MM.1S (cell line): ENCODE data around the gene PLBD1.
A peak's percentile ranks its signal among the peaks of the same experiment; 100 is the strongest.

Experiments used
- DNase-seq: peaks from one replicate; pipeline ENCODE4 v3.0.0-alpha.2; 2015
- H2AFZ ChIP-seq: fragments of 300-600 bp; sonication (generic); 2 replicates; pipeline ENCODE4 v1.6.0; 2016; ENCODE audit warnings: antibody characterized with exemption, low read length
- H3F3A ChIP-seq: fragments of 300-600 bp; sonication (generic); 2 replicates; pipeline ENCODE4 v1.6.1; 2016; ENCODE audit warnings: mild to moderate bottlenecking, antibody characterized with exemption, low read length, moderate library complexity, mixed read lengths; ENCODE audit not compliant: insufficient read depth
- H3K27ac ChIP-seq: fragments of 300-600 bp; sonication (generic); 2 replicates; pipeline ENCODE4 v1.5.1; 2016; ENCODE audit warnings: mild to moderate bottlenecking, low read length
- H3K27me3 ChIP-seq: fragments of 300-600 bp; sonication (generic); replicated peaks from 2 replicates; pipeline ENCODE4 v1.6.0; 2016; ENCODE audit warnings: low read length; ENCODE audit not compliant: insufficient read depth
- H3K36me3 ChIP-seq: fragments of 300-600 bp; sonication (generic); replicated peaks from 2 replicates; pipeline ENCODE4 v1.6.1; 2016; ENCODE audit warnings: mild to moderate bottlenecking, low read length, mixed read lengths; ENCODE audit not compliant: insufficient read depth
- H3K4me1 ChIP-seq: fragments of 300-600 bp; sonication (generic); 2 replicates; pipeline ENCODE4 v1.6.1; 2016; ENCODE audit warnings: low read length, mixed read lengths
- H3K4me2 ChIP-seq: fragments of 300-600 bp; sonication (generic); 2 replicates; pipeline ENCODE4 v1.6.0; 2016; ENCODE audit warnings: low read depth, low read length
- H3K4me3 ChIP-seq: fragments of 300-600 bp; sonication (generic); 2 replicates; pipeline ENCODE4 v1.5.1; 2016; ENCODE audit warnings: low read length, mixed read lengths
- H3K79me2 ChIP-seq: fragments of 300-600 bp; sonication (generic); 2 replicates; pipeline ENCODE4 v1.6.1; 2016; ENCODE audit warnings: mixed run types, low read length, mixed read lengths
- H3K9ac ChIP-seq: fragments of 300-600 bp; sonication (generic); 2 replicates; pipeline ENCODE4 v1.6.1; 2016; ENCODE audit warnings: low read length, mixed read lengths
- H3K9me2 ChIP-seq: fragments of 300-600 bp; sonication (generic); replicated peaks from 2 replicates; pipeline ENCODE4 v1.6.1; 2016; ENCODE audit warnings: mild to moderate bottlenecking, low read length, mixed read lengths; ENCODE audit not compliant: insufficient read depth
- H3K9me3 ChIP-seq: fragments of 300-600 bp; sonication (generic); replicated peaks from 2 replicates; pipeline ENCODE4 v1.6.1; 2016; ENCODE audit warnings: mild to moderate bottlenecking, low read length, mixed read lengths; ENCODE audit not compliant: insufficient read depth
- H4K20me1 ChIP-seq: fragments of 300-600 bp; sonication (generic); 2 replicates; pipeline ENCODE4 v1.6.1; 2016; ENCODE audit warnings: mild to moderate bottlenecking, low read length, moderate library complexity, mixed read lengths; ENCODE audit not compliant: insufficient read depth
- EZH2 ChIP-seq: fragments of 300-600 bp; sonication (generic); optimal IDR thresholded peaks from 2 replicates; pipeline ENCODE3; 2017; ENCODE audit warnings: low read depth, mild to moderate bottlenecking, antibody characterized with exemption, low read length, mixed read lengths
- EZH2phosphoT487 ChIP-seq: fragments of 300-600 bp; sonication (generic); IDR thresholded peaks from 2 replicates; pipeline ENCODE4 v1.6.1; 2018; ENCODE audit warnings: antibody characterized with exemption, low read length
- TF ChIP-seq, protein P1 (sequence below): fragments of 300-600 bp; sonication (generic); IDR thresholded peaks from 2 replicates; pipeline ENCODE4 v1.5.1; 2016; ENCODE audit warnings: antibody characterized with exemption, low read length, mixed read lengths

PLBD1 gene

DNA sequence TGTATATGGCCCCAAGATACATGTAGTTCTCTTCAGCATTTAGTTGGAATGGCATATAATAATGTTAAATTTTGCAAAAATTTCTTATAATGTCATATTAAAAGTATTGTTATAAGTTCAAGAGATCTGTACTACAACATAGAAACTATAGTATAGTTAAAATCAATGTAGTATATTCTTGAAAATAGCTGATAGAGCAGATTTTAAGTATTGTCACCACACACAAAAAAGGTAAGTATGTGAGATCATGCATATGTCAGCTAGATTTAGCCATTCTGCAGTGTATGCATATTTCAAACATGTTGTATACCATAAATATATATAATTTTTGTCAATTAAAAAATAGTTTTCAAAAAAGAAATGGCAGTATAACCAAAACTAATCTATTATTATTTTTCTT is 86.5 kb downstream of the PLBD1 start:
- TF ChIP-seq EZH2phosphoT487 (no peak), EZH2 (no peak)
- TF ChIP-seq, protein P1, sequence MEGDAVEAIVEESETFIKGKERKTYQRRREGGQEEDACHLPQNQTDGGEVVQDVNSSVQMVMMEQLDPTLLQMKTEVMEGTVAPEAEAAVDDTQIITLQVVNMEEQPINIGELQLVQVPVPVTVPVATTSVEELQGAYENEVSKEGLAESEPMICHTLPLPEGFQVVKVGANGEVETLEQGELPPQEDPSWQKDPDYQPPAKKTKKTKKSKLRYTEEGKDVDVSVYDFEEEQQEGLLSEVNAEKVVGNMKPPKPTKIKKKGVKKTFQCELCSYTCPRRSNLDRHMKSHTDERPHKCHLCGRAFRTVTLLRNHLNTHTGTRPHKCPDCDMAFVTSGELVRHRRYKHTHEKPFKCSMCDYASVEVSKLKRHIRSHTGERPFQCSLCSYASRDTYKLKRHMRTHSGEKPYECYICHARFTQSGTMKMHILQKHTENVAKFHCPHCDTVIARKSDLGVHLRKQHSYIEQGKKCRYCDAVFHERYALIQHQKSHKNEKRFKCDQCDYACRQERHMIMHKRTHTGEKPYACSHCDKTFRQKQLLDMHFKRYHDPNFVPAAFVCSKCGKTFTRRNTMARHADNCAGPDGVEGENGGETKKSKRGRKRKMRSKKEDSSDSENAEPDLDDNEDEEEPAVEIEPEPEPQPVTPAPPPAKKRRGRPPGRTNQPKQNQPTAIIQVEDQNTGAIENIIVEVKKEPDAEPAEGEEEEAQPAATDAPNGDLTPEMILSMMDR: no peak
- Histone ChIP-seq H3K4me3 (no peak overlapping the region), H3K4me1 (no peaks in the 10 kb centered on the region), H3K9me3 (no peaks in the 10 kb centered on the region), H3K27me3 (no peaks in the 10 kb centered on the region), H3K4me2 (no peak overlapping the region), H4K20me1 (no peaks in the 10 kb centered on the region), H2AFZ (no peak overlapping the region), H3F3A (no peaks in the 10 kb centered on the region), H3K27ac (no peak overlapping the region), H3K9ac (no peak overlapping the region), H3K9me2 (no peaks in the 10 kb centered on the region), H3K79me2 (no peaks in the 10 kb centered on the region), H3K36me3 (0 out of 2 replicates have a peak, but pooled peaks cover 3% of the 10 kb centered on the region)
- DNase-seq: no peak

DNA sequence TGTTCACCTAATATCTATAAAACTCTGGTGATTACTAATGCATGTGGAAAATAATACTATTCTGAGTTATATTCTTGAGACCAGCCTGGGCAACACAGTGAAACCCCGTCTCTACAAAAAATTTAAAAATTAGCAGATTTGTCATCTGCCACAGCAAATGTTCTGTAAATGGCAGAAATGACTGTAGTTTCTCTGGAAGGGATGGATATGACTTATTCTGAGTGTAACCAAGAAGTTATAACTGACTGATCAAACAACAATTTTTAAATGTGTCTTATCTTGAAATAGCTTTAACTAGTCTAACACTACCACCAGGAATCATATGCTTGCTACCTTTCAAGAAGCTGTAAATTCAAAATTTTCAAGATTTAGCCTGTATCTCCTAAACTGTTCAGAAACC is 88.7 kb downstream of the PLBD1 start:
- Histone ChIP-seq H3K9me2 (no peaks in the 10 kb centered on the region), H3K4me3 (no peak overlapping the region), H3K9ac (no peak overlapping the region), H3K4me1 (no peaks in the 10 kb centered on the region), H2AFZ (no peak overlapping the region), H4K20me1 (no peaks in the 10 kb centered on the region), H3K27me3 (no peaks in the 10 kb centered on the region), H3F3A (no peaks in the 10 kb centered on the region), H3K27ac (no peak overlapping the region), H3K36me3 (peaks cover 15% of the 10 kb centered on the region; the same call in 1 of the 2 replicates), H3K79me2 (no peaks in the 10 kb centered on the region), H3K9me3 (no peaks in the 10 kb centered on the region), H3K4me2 (no peak overlapping the region)
- no peak for DNase-seq
- TF ChIP-seq, protein P1: no peak
- TF ChIP-seq EZH2: no peak
- TF ChIP-seq EZH2phosphoT487: no peak

DNA sequence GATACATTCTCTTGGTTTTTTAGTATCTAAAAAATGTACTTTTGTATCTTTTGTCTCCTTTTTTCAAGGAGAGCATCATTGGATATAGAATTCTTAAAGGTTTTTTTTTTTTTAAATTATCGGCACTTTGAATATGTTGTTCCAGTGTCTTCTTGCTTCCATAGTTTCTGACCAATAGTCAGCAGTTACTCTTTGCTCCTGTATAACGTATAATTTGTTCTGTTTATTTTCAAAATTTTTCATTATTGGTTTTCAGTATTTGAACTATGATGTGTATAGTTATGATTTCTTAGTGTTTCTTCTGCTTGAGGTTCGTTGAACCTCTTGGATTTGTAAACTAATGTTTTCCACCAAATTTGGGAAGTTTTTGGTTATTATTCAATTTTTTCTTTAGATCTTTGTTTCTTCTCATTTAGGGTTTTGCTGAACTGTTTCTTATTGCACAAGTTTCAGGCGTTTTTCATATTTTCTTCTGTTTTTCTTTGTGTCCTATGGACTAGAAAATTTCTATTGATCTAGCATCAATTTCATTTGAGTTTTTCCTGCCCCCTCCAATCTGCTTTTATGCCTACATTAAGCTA is 93.9 kb downstream of the PLBD1 start:
- Histone ChIP-seq H3F3A (no peaks in the 10 kb centered on the region; the same call in 1 of the 2 replicates), H3K36me3 (peaks cover 17% of the 10 kb centered on the region; the same call in 1 of the 2 replicates), H3K4me1 (no peaks in the 10 kb centered on the region), H4K20me1 (no peaks in the 10 kb centered on the region), H2AFZ (no peak overlapping the region), H3K27ac (no peak overlapping the region), H3K9me2 (no peaks in the 10 kb centered on the region), H3K9me3 (no peaks in the 10 kb centered on the region), H3K9ac (no peak overlapping the region), H3K79me2 (no peaks in the 10 kb centered on the region), H3K27me3 (no peaks in the 10 kb centered on the region), H3K4me3 (no peak overlapping the region), H3K4me2 (no peak overlapping the region)
- TF ChIP-seq EZH2 (no peak), EZH2phosphoT487 (no peak)
- TF ChIP-seq, protein P1: no peak
- peak; percentile 10 for DNase-seq
